HG02973 (cell line): ENCODE data around the gene TRAF7.

ENCODE experiments used
- ATAC-seq: cut with Tn5 transposase; IDR thresholded peaks from one replicate; pipeline ENCODE4 v1.9.1; 2021; ENCODE audit warnings: moderate library complexity; ENCODE audit not compliant: unreplicated experiment

TRAF7 gene

DNA sequence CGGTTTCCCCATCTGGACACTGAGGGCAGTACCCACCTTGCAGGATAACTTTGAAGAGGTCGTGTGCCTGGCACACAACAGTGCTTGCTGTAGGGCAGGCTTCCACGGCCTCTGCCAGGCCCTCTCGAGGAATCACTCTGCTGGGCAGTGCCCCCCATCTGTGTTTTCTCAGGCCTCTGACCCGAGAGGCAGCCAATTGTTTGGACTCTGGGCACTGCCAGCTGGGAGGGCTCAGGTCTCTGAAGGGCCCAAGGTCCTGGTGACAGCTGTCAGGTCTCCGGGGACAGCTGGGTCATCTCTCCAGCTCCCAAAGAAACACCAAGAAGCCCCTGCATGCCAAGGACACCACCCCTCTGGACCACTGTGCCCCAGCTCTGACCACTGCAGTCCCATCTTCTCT lies 8.2 kb upstream of the TRAF7 start:
- no peak for ATAC-seq

DNA sequence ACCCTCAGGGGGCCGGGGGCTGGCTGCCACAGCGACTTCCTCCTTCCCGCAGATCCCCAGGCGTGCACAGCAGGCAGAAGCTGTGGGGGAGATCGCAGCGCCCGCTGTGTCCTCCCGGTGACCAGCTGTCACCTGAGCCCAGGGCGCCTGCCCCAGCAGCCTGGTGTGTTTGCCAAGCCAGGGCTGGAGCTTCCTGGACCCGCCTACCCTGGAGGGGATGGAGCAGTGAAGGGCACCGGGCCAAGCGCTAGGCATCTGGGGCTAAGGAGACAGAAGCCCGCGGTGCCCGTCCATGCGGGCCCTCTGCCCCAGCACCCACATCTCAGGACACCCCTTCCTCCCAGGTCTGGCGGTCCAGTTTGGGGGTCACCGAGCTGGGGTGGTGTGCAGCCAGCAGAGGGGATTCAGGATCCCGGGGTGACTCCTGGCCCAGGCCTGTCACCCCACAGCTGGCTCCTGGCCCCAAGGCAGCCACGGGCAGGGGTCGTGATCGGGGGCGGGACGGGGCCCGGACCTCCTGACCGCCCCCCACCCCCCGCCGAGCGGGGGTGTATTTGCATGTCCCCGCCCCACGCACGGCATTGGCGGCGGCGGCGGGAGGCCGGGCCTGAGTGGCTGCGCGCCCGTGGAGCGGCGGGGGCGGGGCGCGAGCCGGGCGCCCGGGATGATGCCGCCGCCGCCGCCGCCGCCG lies 7.5 kb upstream of the TRAF7 start, which contains the start of gene RAB26:
TSS of gene RAB26 (plus strand) at position 645 of the 691 bp plus-strand sequence. CDS start 159 bp downstream, outside the sequence.
- ATAC-seq: no peak

DNA sequence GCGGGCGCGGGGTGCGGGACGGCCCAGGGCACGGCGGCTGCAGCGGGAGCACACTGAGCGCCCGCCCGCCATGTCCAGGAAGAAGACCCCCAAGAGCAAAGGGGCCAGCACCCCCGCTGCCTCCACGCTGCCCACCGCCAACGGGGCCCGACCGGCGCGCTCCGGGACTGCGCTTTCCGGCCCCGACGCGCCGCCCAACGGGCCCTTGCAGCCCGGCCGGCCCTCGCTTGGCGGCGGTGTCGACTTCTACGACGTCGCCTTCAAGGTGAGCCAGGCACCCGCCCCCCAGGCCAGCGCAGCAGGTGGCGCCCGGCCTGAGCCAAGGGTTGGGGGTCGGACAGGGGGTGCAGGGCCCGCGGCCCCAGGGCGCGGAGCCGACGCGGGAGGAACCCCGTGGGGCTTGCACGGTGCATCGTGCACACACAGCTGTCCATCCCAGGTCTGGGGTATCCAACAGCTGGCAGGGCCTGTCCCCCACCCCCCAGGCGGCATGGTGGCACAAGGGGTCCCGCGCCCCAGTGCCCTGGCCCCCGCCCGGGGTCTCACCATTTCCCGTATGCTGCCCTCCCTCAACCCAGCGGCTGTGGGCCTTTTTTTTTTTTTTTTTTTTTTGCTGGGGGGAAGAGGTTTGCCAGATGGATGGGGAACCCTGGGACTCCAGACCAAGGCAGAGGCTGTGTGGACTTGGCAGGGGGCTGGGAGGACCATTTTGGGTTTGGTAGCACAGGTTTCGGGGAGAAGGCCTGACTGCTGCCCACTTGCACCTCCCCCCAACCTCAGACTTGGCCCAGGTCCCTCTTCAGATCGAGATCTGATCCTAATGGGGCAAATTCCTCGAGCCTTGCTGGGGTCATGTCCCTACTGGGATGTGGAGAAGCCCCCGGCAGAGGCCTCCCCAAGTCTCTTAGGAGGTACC lies 6.6 kb upstream of the TRAF7 start:
- ATAC-seq: no peak

DNA sequence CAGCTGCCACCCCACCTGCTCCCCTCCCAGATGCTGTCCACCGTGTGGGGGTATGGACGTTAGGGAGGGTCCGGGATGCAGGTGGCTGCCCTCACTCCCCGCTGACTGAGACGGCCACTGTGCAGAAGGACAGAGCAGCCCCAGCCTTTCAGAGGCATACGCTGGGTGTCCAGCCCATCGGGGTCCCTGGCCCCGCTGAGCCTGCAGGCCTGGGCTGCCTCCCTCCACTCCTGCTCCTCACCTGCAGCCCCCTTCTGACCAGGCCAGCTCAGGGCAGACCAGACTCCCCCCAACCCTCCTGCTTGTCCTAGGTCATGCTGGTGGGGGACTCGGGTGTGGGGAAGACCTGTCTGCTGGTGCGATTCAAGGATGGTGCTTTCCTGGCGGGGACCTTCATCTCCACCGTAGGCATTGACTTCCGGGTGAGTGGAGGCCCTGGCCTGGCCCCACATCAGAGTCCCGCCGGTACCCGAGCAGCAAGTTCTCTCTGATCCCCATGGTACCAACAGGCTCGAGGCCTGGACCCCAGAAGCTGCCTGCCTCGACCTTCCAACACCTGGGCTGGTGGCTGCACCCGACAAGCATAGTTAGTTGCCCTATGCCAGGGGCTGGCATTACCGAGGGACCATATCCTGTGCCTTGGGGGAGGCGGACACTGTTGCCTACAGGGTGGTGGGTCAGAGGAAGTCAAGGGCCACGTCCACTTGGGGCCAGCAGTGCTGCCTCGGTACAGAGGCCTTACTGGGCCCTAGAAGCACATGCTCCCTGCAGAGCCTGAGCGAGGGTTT lies 5.8 kb upstream of the TRAF7 start:
- no peak for ATAC-seq

DNA sequence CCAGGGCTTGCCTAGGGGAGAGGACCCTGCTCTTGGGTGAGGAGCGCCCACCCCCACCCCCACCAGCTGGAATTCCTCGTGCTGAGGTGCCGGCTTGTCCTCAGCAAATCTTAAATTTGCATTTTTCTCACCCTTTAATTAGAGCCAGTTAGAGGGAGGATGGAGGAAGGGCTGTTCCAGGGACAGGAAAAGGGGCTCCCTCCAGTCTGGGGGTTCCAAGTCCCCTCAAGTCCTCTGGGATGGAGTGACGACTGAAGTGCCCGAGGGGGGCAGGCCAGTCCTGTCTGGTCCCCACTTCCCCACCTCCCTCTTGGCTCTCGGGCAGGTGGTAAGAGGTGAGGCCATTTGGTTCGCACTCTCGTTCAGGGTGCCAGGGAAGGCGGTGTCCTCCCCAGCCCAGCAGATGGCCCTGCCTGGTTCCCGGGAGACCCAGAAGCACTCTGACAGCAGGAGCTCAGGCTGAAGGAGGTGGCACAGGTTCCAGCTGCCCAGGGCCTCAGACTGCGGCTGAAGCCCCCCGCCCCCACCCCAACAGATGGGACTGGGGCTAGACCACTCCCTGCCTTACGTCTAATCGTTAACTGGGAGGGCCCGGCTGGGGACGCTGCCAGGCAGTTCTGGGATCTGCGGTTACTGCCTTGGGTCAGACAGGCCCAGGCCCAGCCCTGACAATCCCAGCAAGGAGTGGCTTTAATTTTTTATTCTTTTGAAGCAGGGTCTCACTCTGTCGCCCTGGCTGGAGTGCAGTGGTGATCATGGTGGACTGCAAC lies 5.0 kb upstream of the TRAF7 start:
- ATAC-seq: no peak

DNA sequence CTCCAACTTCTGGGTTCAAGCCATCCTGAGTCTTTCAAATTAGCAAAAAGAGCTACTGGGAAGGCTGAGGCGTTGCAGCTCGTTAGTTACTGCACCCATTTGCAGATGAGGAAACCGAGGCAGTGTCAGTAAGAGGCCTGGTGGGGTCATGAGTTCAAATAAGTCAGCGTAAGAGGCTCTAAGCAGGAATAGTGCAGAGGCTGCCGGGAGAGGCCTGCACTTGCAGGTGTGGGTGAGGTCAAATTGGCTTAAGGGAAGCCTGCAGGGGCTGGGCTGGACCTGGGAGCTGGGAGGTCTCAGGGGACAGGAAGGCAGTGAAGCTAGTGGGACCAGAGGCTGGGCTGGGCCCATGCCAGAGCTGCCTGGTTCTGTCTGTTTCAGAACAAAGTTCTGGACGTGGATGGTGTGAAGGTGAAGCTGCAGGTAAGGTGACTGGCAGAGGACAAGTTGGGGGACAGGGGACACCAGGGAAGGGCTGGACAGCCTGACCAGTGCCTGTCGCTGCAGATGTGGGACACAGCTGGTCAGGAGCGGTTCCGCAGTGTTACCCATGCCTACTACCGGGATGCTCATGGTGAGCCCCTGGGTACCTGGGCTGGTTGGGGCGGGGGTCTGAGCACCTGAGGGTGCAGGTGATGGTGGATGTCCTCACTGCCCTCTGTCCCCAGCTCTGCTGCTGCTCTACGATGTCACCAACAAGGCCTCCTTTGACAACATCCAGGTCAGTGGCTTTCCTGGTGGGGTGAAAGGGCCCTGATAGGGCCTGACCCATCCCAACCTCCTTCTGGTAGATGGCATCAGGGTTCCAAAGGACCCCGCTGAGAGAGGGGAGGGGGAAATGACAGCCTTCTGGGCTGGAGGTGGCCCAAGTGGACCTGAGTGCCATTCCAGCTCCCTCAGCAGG lies 4.1 kb upstream of the TRAF7 start:
- no peak for ATAC-seq

DNA sequence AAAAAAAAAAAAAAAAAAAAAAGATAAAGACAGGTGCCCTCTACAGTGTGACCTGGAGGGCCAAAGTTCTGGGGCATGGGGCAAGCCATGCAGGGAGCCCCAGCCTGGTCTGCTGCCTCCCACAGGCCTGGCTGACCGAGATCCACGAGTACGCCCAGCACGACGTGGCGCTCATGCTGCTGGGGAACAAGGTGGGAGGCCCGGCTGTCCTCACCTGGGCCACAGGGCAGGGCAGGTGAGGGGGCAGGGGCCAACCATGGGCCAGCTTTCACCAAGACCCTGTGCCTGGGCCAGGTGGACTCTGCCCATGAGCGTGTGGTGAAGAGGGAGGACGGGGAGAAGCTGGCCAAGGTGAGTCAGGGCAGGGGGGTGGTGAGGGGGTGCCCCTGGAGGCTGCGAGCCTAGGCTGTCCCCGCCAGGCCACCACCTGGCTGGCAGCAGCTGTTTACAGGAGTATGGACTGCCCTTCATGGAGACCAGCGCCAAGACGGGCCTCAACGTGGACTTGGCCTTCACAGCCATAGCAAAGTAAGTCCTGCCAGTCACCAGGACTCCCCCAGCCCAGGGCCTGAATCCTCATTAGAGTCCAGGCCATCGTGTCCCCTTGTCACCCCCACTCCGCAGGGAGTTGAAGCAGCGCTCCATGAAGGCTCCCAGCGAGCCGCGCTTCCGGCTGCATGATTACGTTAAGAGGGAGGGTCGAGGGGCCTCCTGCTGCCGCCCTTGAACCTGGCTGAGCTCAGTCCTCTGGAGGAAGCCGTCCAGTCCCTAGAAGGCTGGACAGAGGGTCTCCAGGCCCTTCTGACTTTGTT lies 2.7 kb upstream of the TRAF7 start:
- no peak for ATAC-seq

DNA sequence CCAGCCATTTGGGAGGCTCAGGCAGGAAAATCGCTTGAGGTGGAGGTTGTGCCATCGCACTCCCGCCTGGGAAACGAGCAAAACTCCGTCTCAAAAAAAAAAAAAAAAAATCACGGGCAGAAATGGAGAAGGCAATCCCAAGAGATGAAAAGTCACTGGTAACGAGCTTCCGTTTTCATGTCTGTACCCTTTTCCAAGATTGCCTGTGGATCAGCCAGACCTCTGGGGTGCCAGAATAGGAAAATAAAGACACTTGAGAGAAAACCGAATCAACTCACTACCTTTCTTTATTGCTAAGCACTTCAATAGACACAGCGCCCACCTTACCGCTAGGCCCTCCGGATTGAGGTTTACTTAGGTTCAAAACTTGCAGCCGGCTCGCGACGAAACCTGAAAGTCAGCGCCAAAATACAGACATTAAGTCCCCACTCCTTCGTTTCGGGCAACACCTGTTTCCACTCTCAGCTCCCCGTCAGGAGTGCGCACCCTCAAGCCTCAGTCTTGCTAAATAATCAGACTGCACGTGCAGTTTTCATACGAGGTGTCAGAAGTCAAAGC lies 970 bp upstream of the TRAF7 start:
- no peak for ATAC-seq

DNA sequence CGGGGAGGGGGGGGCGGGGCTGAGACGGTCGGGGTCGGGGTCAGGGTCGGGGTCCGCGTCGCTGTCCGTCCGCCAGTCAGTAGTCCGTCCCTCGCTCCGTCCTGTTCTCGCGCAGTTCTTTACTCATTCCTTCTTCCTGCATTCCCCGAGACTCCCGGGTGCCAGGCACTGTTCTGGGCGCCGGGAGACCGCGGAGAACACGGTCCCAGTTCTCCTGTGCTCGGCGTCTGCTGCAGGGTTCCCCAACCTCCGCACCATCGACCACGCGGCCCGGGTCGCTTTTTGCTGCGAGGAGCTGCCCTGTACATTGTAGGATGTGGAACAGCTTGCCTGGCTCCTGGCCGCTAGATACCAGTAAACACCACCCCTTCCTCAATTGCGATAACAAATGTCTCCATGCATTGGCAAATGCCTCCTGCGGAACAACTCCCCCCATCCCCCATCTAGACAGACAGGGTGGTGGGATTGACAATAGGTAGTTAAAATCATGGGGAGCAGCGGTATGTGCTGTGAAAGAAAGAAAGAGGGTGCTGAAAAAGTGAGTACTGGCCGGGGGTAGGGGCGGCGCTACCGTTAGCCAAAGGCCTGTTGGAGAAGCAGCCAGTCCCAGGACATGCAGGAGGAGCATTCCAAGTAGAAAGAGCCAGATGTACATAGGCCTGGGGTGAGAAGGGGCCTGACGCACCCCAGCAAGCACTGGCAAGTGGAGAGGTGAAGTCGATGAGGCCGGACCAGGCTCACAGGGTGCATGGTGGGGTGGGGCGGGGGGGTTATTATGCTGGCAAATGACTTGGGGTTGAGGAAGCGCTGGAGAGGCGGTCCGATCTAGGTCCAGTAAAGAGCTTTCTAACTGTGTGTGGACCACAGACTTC lies 631 bp downstream of the TRAF7 start:
- no peak for ATAC-seq

DNA sequence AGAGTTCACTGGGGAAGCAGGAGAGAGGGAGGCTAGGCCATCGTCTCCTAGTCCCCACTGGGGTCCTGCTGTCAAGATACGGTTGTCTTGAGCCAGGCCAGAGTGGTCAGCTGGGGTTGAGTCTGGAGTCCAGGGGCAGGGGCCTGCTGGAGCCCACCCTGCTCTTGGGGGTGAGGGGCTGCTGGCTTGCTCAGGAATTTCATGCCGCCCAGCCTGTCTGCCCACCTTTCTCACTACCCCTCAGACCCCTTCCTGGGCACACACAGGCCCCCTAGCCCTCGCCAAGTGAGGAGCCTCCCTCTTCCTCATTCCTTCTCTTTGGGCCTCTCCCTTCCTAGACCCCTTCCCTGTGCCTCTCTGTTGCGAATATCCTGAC lies 1.3 kb downstream of the TRAF7 start:
- ATAC-seq: no peak

DNA sequence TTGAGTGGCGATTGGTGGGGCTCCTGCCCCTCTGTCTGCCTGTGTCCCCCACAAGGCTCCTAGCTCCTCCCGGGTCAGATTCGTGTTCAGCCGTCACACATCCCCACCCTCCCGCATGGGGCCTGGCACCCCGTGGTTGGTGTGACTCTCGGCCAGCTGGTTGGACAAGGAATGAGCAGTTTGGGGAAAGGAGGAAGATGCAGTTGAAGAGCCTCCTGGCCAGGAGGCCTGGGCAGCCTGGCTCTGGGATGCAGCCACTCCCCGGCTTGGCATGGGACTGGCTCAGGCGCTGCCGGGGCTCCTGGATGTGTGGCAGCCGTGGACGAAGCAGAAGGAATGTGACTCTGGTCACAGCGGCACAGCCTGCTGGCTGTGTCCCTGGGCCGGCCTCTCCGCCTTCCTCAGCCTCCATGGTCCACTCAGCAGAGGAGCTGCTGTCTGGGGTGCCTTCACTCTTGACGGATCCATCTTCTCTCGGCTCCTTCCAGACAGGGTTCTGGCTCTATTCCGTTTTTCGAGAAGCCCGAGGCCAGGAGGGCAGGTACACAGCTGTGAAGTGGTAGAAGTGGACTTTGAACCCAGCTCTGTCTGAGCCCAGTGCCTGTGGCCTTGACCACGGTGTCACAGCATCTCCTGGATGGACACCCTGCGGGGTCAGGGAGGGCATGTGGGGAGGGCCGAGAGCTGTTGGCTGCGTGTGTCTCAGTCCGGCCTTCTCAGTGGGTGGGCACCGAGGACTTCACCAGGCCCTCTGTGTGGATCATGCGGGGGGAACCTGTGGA lies 2.1 kb downstream of the TRAF7 start:
- no peak for ATAC-seq

DNA sequence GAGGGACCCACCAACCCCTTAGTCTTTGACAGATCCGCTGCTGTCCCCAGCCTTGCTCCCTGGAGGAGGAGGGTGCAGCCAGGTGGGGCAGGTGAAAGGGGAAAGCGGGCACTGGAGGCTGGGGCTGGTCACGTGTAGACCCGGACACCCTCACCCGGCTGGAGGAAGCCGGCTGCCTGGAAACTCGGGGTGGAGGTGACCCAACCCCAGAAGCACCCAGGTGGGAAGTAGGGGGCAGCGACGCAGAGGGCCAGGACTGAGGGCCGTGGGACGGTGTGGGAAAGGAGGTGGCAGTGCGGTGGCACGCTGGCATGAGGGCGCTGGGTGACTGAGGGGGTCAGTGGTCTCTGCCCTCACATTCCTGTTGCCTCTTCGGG lies 2.7 kb downstream of the TRAF7 start:
- ATAC-seq: no peak

DNA sequence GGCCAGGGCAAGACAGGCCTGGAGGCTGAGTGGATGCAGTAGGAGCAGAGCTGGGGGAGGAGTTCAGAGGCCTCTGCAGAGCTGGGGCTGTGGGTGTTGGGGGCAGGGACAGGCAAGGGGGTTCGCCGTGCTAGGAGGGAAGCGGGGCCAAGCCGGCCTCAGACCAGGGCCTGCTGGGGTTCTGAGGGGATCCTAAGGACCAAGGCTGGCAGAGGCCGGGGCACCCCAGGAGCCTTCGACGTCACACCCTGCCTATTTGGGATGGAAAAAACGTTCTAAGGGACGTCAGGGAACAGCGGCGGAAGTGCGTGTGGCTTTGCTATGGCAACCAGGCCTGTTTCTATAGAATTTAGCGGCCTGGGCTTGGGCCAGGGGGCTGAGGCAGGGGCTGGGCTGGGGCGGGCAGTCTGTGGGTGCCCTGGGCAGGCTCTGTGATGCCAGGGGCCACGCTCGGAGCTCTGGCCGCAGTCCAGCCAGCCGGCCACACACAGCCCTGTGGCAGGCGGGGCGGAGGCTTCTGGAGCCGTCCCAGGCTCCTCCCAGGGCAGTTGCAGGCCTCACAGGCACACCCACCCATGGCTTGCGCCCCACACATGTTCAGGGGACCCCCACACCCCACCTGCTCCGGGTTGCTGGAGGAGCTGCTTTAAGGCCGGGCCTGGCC lies 3.7 kb downstream of the TRAF7 start:
- ATAC-seq: no peak

DNA sequence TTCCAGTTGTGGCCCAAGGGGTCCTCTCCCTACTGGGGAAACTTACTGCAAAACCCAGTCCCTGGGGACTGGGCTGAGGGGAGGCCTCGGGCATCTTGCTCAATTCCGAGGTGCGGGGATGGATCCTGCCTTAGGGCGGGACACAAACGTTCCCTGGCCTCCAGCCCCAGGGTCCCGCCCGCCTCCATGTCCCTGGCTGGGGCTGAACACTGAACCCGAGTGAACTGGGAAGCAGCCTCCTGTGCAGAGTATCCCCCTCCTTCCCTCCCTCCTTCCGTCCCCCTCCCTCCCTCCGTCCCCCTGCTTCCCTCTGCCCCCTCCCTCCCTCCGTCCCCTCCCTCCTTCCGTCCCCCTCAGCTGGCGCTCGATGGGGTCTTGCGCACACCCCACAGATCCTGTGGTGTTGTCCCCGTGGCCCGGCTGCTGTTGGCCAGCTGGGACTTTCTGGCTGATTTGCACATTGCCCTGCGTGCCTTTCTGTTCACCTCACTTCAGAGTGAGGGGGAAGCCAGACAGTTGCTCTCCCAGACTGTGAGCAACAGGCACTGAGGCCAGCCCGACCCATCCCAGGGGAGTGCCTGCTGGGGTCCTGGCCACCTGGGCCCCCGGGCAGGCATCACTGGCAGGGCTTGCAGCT lies 5.5 kb downstream of the TRAF7 start:
- ATAC-seq: no peak

DNA sequence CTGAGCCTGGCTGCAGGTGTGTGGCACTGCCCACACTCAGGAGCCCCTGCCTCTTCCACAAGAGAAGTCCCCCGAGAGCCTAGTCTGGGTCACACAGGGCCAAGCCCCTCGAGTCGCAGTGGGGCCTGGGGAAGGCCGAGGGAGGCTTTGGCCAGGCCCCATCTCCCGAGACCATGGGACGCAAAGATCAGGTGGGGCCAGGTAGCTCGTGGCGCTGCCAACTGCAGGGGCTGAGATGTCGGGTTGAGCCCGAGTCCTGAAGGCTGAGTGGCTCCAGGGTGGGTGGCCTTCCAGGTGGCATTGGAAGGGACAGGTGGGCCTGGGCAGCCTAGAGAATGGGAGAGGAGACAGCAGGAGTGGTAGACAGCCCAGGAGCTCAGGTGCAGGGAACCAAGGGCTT lies 6.3 kb downstream of the TRAF7 start:
- ATAC-seq: no peak

DNA sequence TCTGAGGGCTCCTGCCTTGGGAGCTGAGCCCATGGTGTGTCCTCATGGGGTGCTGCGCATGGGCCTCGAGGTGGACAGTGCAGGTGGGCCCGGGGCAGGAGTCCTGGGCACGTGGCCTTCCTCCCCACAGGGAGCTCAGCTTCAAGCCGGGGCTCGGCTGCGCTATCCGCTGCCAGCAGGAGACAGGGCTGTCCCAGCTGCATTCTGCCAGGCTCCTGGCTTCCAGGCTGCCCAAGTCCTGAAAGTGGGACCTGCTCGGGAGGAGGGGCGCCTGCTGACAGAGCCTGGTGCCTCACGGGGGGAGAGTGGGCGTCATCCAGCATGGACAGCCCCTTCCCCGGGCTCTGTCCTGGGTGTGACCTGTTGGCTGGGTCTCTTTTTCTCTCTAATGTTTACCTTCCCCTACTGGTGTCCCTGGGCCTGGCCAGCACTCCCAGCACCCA lies 7.1 kb downstream of the TRAF7 start:
- ATAC-seq: no peak
